D721Med (cell line): ENCODE results near the gene RALGPS2.

Experiments used
- DNase-seq: peaks from one replicate; pipeline ENCODE4 v3.0.0; 2011; ENCODE audit warnings: low spot score; ENCODE audit not compliant: insufficient read length
- FAIRE-seq: peaks from 2 replicates; lab custom pipeline; 2011; peaks lifted over from hg19 to GRCh38; lab: Jason Lieb, UNC
- CTCF ChIP-seq: IDR thresholded peaks from 2 replicates; pipeline ENCODE4 v1.5.1; 2012; ENCODE audit warnings: mild to moderate bottlenecking, control low read depth; ENCODE audit not compliant: insufficient read depth; ENCODE audit errors: missing control alignments

Gene RALGPS2

GRCh38 chr1:178969226-178969987 is 244.4 kb downstream of the RALGPS2 start:
- TF ChIP-seq CTCF, result no peak
- DNase-seq (no peak), FAIRE-seq (no peak)

- no peak for TF ChIP-seq CTCF
- FAIRE-seq (no peak), DNase-seq (no peak)
These were observed 245.1 kb downstream of the RALGPS2 start for GRCh38 chr1:178970184-178970583.
